HG03097 (cell line): Measurements from ENCODE around the gene CACNA2D4.

Source experiments
- ATAC-seq: cut with Tn5 transposase; IDR thresholded peaks from one replicate; pipeline ENCODE4 v1.9.1; 2021; ENCODE audit not compliant: unreplicated experiment, low FRiP score

The CACNA2D4 gene

DNA sequence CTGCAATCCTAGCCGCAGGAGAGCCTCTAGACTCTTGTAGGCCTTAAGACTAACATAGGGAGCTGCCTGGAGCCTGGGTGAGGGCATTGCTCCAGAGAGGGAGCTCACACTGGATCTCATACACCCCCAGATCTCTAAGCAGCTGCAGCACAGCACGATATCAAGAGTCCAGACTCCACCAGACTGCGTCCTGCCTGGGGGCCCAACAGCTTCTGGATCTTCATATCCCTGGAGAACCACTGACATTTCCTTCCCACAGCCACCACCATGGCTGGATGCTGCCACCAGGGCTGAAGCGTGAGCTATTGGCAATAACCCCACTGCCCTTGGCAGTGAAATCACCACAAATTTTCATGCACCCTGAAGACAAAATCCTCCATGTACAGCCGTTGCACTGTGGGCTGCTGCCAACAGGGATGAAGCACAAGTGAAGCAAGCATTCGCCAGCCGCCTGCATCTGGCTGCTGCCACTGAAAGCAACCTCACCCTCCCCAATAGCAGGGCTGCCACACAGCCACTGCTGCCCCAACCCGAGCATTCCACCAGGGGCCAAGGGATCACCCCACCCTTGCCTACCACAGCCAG, 28.2 kb downstream of the CACNA2D4 start:
- ATAC-seq: no peak

- ATAC-seq: no peak
Observed at GRCh38 chr12:1888923-1889322, 29.5 kb downstream of the CACNA2D4 start.

DNA sequence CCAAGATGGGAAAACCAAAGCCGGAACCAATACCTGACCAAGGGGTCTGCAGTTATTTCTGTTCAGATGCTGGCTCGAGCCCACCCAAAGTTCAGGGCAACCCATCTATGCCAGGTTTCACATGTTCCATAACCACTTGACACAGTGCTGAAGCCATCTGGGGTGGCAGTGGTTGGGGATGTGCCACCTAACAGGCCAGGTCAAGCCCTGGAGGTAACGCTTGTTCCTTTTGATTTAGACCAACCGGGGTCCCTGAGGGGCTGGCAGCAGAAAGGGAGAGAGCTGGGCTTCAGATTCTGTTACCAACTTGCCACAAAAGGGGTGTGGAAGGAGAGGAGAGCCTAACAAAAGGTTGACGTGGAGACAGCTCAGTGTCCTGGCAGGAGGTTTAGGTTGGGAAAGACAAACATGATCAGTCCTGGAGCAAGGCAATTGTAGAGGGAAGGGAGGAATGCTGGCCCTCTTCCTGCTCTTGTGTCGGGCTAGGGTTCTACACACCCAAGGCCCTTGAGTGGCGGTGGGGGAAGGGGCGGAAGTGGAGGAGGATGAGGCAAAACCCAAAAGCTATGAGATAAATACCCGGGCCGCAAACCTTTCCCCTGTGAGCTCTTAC, 31.9 kb downstream of the CACNA2D4 start:
- no peak for ATAC-seq

DNA sequence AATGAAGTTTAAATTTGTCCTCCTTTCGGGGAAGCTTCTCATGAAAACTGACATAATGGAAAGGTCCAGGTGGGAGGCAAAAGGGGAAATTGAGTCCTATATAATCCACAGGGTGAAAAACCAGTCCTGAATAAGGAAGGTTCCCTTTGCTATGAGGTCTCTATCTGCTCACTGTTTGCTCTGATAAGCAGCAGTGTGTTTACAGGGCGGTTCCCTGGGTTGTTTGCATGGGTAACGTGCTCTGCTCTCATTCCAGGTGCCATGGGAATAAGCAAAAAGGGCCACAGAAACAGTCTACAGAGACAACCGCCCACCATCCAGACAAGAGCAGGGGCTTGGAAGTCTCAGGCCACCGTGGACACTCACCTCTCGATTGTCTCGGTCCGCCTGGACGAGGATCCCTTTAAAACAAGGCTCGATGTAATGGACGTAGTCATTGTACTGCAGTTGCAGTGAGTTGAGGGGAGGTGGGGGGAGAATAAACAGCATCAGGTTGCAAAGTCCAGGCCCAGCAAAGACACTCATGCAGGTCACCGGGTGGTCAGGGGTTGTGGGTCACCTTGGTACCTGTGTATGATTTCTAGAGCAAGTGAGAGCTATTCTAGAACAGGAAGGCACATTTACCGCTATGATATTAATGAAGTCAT, 32.7 kb downstream of the CACNA2D4 start:
- no peak for ATAC-seq

GRCh38 chr12:1885082-1885596, 33.3 kb downstream of the CACNA2D4 start:
- ATAC-seq: no peak

GRCh38 chr12:1884651-1885050, 33.8 kb downstream of the CACNA2D4 start:
- ATAC-seq: no peak

GRCh38 chr12:1883513-1883912, 34.9 kb downstream of the CACNA2D4 start:
- no peak for ATAC-seq

DNA sequence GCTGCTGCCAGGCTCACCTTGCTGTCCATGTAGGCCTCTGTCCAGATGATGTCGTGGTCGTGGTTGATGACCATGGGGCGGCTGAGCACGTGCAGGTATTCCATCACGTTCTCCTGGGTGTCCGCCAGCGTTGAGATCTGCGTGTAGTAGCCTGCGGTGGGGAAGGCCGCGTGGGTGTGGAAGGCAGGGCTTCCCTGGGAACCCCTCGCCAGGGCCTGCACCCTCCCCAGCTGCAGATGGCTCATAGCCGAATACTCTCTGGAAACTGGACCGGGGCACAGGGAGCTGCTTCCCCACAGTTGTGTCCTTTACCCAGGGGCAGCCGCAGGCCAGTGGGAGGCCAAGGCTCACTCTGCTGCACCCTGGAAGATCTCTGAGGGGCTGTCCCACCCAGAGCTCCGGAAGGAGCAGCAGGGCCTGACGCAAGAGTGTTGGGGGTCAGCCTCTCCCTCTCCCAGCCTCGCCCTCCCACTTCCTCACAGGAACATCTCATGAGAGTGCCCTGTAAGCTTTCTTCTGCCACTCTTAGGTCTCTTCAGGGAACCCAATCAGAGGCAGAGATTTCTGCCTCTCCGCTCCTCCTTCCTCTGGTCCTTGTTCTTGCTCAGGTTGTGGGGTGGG, 35.5 kb downstream of the CACNA2D4 start:
- no peak for ATAC-seq

DNA sequence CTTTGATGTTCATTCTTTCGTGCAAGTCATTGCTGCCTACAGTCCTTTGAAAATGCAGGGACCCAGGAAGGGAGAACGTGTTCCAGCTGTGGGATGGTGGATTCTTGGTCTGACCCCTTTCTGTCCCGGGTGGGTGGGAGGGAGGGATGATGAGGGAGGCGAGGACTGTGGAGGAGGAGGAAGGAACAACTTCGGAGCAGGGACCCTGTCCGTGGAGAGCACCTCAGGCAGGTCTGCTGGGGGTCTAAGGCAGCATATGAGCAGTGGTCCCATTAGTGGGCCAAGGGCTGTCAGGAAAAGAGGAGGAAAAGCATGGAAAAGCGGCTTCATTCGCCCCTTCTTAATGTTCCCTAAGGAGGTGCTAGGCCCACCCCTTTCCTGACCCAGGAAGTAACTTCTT, 36.0 kb downstream of the CACNA2D4 start:
- ATAC-seq: no peak

DNA sequence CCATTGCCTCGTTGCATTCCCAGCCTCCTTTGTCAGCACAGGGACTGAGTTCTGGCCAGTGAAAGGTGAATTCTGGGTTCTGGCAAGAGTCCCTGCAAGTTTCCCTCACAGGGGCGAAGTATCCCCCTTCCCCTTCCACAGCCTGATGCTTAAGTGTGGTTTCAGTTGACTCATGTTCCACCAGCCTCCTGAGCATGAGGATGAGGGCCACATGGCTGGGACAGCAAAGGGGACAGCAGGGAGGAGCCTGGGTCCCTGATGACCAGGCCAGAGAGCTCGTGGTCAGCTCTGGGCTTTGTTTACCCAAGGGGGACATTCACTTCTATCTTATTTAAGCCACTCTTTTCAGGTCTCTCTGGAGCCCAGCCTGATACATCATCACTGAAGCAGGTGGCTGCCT, 36.5 kb downstream of the CACNA2D4 start:
- ATAC-seq: no peak

DNA sequence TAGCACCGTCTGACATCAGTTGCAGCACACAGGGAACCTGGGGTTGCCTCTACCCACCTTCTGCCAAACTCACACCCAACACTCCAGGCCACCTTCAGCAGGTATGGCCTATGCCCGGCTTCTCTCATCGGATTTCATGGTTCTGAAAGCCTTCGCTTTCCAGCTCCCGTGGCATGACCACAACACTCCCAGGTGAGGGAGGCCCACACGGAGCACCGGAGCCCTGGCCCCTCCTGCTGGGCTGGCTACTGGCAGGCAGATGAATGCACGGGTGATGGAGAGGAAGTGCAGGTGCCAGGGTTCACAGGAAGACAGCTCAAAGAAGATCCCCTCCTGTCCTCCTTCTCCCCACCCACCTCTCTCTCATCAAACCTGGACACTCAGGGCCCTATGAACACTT, 37.2 kb downstream of the CACNA2D4 start:
- ATAC-seq: no peak

DNA sequence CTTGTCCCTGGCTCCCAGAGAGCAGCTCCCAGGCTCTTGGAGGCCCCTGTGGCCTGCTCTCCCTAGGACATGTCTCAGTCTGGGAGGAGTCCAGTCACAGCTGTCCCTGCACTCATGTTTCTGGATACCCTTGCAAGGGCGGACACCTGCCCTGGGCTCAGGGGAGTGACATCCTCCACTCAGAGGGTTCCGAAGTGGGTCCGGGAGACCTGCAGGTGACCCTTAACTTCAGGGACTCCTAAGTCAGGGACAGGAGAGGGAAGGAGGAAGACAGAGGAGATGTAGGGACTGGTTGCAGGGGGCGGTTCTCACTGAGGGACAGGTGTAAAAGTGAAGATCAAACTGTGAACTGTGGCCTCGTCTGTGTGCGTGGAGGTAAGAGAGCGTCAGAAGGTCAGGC, 37.6 kb downstream of the CACNA2D4 start:
- no peak for ATAC-seq

GRCh38 chr12:1880153-1880845, 38.2 kb downstream of the CACNA2D4 start:
- ATAC-seq: no peak

DNA sequence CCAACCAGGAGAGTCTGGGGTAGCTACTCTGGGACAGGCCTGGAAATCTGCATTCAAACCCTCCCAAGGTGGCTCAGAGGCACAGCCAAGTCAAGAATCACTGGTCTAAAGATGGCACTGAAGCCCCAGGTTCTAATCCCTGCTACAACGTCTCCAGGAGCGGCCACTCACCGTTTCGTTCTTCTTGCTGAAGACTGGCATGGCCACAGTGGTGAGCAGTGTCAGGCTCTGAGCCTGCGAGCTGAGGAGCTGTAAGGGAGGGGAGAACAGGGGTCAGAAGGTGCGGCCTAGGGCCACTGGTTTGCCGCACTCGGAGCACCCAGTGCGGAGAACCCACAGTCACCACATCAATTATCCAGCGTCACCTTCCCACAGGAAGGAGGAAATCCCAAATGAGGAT, 38.8 kb downstream of the CACNA2D4 start:
- no peak for ATAC-seq

DNA sequence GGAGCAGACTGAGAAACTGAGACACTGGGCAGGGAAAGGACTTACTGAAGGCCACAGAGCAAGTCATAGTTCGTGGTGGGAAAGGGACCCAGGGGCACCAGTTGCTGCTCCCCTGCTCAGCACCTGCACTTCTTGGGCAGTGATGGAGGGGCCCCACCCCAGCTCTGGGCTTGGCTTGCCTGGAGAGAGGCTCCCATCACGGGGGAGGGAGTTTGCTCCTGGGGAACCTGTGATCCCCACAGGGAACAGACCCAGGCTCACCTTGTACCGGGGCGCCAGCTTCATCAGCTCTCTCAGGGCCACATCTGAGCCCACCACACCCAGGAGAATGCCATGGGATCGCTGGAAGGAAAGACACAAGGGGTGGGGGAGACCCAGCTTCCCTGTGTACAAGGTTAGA, 39.8 kb downstream of the CACNA2D4 start:
- no peak for ATAC-seq

DNA sequence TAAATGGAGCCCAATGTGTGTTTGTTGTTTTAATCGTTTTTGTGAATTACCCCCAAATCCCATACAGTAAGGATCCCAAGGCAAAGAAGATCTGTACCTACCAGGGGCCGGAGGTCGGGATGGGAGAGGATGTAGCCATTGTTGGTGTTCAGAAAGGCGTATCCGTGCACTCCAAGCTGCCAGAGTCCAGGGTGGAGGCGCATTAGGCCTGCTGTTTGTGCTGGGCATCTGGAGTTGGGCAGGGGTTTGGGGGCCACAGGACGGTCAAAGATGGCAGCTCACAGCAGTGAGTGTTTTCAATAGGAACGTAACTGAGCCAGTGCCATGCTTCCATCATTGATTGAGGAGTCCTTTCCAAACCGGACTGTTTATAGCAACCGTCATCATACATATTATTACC, 40.2 kb downstream of the CACNA2D4 start:
- no peak for ATAC-seq

DNA sequence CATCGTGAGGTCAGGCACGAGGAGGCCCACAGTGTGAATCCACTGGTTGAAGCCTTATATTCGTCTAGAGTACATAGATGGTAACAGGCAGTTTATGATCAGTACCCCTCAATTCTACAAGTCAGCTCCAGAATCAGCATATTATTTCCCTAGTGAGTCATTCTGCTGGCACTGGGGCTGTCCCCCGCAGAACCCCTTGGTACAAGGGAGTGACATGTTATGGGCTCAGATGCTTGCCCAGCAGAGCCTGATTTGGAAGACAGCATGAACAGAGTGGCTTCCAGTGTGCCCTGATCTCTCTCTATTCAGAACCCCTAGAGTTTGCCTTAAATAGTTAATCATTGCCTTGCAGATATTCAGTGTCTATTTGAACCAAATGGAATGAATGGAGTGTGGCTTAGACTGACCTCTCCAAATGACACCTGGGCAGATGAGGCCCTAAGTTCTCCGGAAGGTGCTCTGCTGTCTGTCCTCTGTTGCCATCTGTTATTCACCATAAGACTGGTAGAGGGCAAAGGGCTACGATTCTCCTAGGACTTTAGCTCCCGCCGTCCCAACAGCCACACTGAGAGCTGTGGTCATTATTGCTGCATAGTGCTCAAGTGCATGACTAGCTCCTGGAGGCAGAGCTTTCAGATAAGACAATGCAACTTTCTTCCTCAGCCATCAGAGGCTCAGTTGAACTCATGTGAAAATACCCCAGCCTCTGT, 41.1 kb downstream of the CACNA2D4 start:
- ATAC-seq: no peak

- ATAC-seq: no peak
Observed at GRCh38 chr12:1876086-1876485, 42.4 kb downstream of the CACNA2D4 start.

- ATAC-seq: no peak
Observed at GRCh38 chr12:1875608-1876007, 42.8 kb downstream of the CACNA2D4 start.
